ENCODE measurements around the gene POLR1B. TPM values are rescaled to one million over a fixed set of nuclear protein-coding genes. Genes with fewer than 3 reads are reported as not detected.
"Not testable (repeated sequence)": the region's sequence is repeated elsewhere in the genome, so short reads cannot be mapped to it uniquely, and the experiment has no call there.

The POLR1B gene
- total RNA-seq, 1 donor from 2014 or later = 20.3 TPM

GRCh38 chr2:112600634-112601033, 58.4 kb downstream of the POLR1B start:
- DNase-seq (ENCODE audit: low spot score) = no peak

GRCh38 chr2:112601754-112602153, 59.5 kb downstream of the POLR1B start:
- peak; percentile 33 for DNase-seq (ENCODE audit: low spot score)

- no peak for DNase-seq (ENCODE audit: low spot score)
Measured at GRCh38 chr2:112602917-112603316, 60.7 kb downstream of the POLR1B start.

GRCh38 chr2:112603731-112604130, 61.5 kb downstream of the POLR1B start:
- no peak for DNase-seq (ENCODE audit: low spot score)

GRCh38 chr2:112604952-112605351, 62.7 kb downstream of the POLR1B start:
- peak; percentile 3 for DNase-seq (ENCODE audit: low spot score)

- DNase-seq (ENCODE audit: low spot score) = peak; percentile 18
Measured at GRCh38 chr2:112605926-112606325, 63.7 kb downstream of the POLR1B start.

GRCh38 chr2:112606547-112606946, 64.3 kb downstream of the POLR1B start:
- DNase-seq (ENCODE audit: low spot score) = peak; percentile 62

- peak; percentile 11 for DNase-seq (ENCODE audit: low spot score)
Measured at GRCh38 chr2:112607680-112608438, 65.6 kb downstream of the POLR1B start.

- DNase-seq (ENCODE audit: low spot score) = not testable (repeated sequence)
Measured at GRCh38 chr2:112609320-112609719, 67.1 kb downstream of the POLR1B start.

- DNase-seq (ENCODE audit: low spot score) = not testable (repeated sequence)
Measured at GRCh38 chr2:112612283-112612682, 70.0 kb downstream of the POLR1B start.

GRCh38 chr2:112614201-112614840, 72.1 kb downstream of the POLR1B start:
- peak; percentile 85 for DNase-seq (ENCODE audit: low spot score)

- peak; percentile 59 for DNase-seq (ENCODE audit: low spot score)
Measured at GRCh38 chr2:112615051-112615450, 72.8 kb downstream of the POLR1B start.

GRCh38 chr2:112615798-112616197, 73.5 kb downstream of the POLR1B start:
- DNase-seq (ENCODE audit: low spot score) = peak; percentile 4

- DNase-seq (ENCODE audit: low spot score) = peak; percentile 4
Measured at GRCh38 chr2:112618383-112618782, 76.1 kb downstream of the POLR1B start.

GRCh38 chr2:112621790-112622527, 79.7 kb downstream of the POLR1B start:
- DNase-seq (ENCODE audit: low spot score) = peak; percentile 55

GRCh38 chr2:112622528-112622849, 80.2 kb downstream of the POLR1B start:
- no peak for DNase-seq (ENCODE audit: low spot score)

GRCh38 chr2:112623913-112624777, 81.9 kb downstream of the POLR1B start:
- peak; percentile 86 for DNase-seq (ENCODE audit: low spot score)

- peak; percentile 43 for DNase-seq (ENCODE audit: low spot score)
Measured at GRCh38 chr2:112625474-112626114, 83.3 kb downstream of the POLR1B start.

GRCh38 chr2:112626604-112627059, 84.4 kb downstream of the POLR1B start:
- peak; percentile 86 for DNase-seq (ENCODE audit: low spot score)
